Measurements from ENCODE around the gene TMEM163. TPM values are rescaled to one million over a fixed set of nuclear protein-coding genes. Genes with fewer than 3 reads are reported as not detected.

TMEM163 gene
- polyA plus RNA-seq, 1 experiment: not detected

GRCh38 chr2:134443814-134444480 lies 274.9 kb downstream of the TMEM163 start:
- no peaks in the 10 kb centered on the region for H3K27me3 ChIP-seq (ENCODE audit: control insufficient read depth, insufficient read depth, low read length)
- H3K36me3 ChIP-seq (ENCODE audit: control insufficient read depth, insufficient read depth, low read length): peaks cover 7% of the 10 kb centered on the region
- no peak for TF ChIP-seq CTCF (IDR thresholded peaks at IDR 0.05; ENCODE audit: insufficient read depth, low read depth, low read length)
- H3K4me3 ChIP-seq (ENCODE audit: low read depth, low read length): no peak overlapping the region
- POLR2A ChIA-PET: no interaction called here
- CTCF ChIA-PET: interaction anchor here (1.4 kb wide), 1 partner anchor 8 kb away, joined by 4 read pairs; no protein-coding TSS in a partner anchor
- no peak for DNase-seq (ENCODE audit: low read depth)

- Histone ChIP-seq H3K27me3 (ENCODE audit: control insufficient read depth, insufficient read depth, low read length) (no peaks in the 10 kb centered on the region), H3K4me3 (ENCODE audit: low read depth, low read length) (no peak overlapping the region), H3K36me3 (ENCODE audit: control insufficient read depth, insufficient read depth, low read length) (peaks cover 4% of the 10 kb centered on the region)
- no peak for TF ChIP-seq CTCF (IDR thresholded peaks at IDR 0.05; ENCODE audit: insufficient read depth, low read depth, low read length)
- DNase-seq (ENCODE audit: low read depth): no peak
- ChIA-PET CTCF (interaction anchor here (0.6 to 2.9 kb wide), 6 partner anchors 8 to 323 kb away, joined by 3 to 19 read pairs (median 3); no protein-coding TSS in a partner anchor), POLR2A (no interaction called here)
These were observed 277.5 kb downstream of the TMEM163 start for GRCh38 chr2:134441153-134441863.

- Histone ChIP-seq H3K4me3 (ENCODE audit: low read depth, low read length) (no peak overlapping the region), H3K27me3 (ENCODE audit: control insufficient read depth, insufficient read depth, low read length) (no peaks in the 10 kb centered on the region), H3K36me3 (ENCODE audit: control insufficient read depth, insufficient read depth, low read length) (peaks cover 4% of the 10 kb centered on the region)
- DNase-seq (ENCODE audit: low read depth): no peak
- POLR2A ChIA-PET: no interaction called here
- no peak for TF ChIP-seq CTCF (IDR thresholded peaks at IDR 0.05; ENCODE audit: insufficient read depth, low read depth, low read length)
- CTCF ChIA-PET: interaction anchor here (2.9 kb wide), 1 partner anchor 11 kb away, joined by 19 read pairs; no protein-coding TSS in a partner anchor
These were observed 278.4 kb downstream of the TMEM163 start for GRCh38 chr2:134440336-134440909.

GRCh38 chr2:134438371-134438770 lies 280.4 kb downstream of the TMEM163 start:
- no peak for TF ChIP-seq CTCF (IDR thresholded peaks at IDR 0.05; ENCODE audit: insufficient read depth, low read depth, low read length)
- ChIA-PET POLR2A (no interaction called here), CTCF (interaction anchor here (1.3 to 6.4 kb wide), 3 partner anchors 12 to 320 kb away, joined by 3 to 62 read pairs (median 6); no protein-coding TSS in a partner anchor)
- DNase-seq (ENCODE audit: low read depth): no peak
- no peaks in the 10 kb centered on the region for H3K27me3 ChIP-seq (ENCODE audit: control insufficient read depth, insufficient read depth, low read length)
- peaks cover 4% of the 10 kb centered on the region for H3K36me3 ChIP-seq (ENCODE audit: control insufficient read depth, insufficient read depth, low read length)
- H3K4me3 ChIP-seq (ENCODE audit: low read depth, low read length): no peak overlapping the region

- Histone ChIP-seq H3K4me3 (ENCODE audit: low read depth, low read length) (no peak overlapping the region), H3K36me3 (ENCODE audit: control insufficient read depth, insufficient read depth, low read length) (peaks cover 1% of the 10 kb centered on the region), H3K27me3 (ENCODE audit: control insufficient read depth, insufficient read depth, low read length) (no peaks in the 10 kb centered on the region)
- ChIA-PET POLR2A (no interaction called here), CTCF (interaction anchor here (0.9 to 6.4 kb wide), 7 partner anchors 9 to 552 kb away, joined by 3 to 62 read pairs (median 4); no protein-coding TSS in a partner anchor)
- no peak for DNase-seq (ENCODE audit: low read depth)
- no peak for TF ChIP-seq CTCF (IDR thresholded peaks at IDR 0.05; ENCODE audit: insufficient read depth, low read depth, low read length)
These were observed 282.1 kb downstream of the TMEM163 start for GRCh38 chr2:134436706-134437105.

Measured in BJ (cell line).